Globus pallidus (tissue), 1 donor: ENCODE measurements around the gene IBA57.

Experiments used
- DNase-seq: peaks from one replicate; pipeline ENCODE4 v3.0.0-alpha.2; 2015; ENCODE audit warnings: low spot score

The IBA57 gene

DNA sequence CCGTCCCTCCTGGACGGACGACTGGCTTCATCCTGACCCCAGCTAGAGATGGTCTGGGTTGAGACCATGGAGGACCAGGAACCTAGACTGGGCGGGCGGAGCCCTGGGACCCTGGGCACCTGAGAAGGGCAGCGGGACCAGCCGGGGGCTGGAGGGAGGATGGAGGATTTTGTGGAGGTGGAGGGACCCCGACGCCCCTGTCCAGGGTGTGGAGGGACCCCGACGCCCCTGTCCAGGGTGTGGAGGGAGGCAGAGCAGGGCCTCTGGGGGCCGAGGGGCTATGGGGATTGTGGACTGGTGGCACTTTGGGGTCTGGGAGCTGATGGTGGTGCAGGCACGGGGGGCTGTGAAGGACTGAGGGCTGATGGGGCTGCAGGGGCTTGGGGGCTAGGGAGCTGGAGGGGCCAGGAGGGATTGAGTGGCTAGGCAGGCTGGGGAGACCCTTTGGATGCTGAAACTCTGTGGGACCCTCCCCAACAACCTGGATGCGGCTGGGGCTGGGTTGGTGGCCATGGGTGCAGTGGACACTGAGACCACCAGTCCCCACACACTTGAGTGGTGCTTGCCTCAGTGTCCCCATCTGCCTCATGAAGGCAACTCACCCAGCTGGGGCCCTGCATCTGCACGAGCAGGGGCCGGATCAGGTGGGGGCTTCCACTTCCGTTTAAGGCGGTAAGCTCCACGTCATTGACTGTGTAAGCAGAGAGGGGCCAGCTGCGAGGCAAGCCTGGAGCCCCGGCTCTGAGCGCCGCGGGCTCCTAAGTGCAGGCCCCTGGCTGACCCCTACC lies 8.5 kb upstream of the IBA57 start:
- DNase-seq: no peak

- DNase-seq: no peak
Observed at GRCh38 chr1:228157729-228158126, 7.9 kb upstream of the IBA57 start.

GRCh38 chr1:228158151-228159007 lies 7.2 kb upstream of the IBA57 start:
- no peak for DNase-seq

- DNase-seq: no peak
Observed at GRCh38 chr1:228159008-228159665, 6.5 kb upstream of the IBA57 start.

DNA sequence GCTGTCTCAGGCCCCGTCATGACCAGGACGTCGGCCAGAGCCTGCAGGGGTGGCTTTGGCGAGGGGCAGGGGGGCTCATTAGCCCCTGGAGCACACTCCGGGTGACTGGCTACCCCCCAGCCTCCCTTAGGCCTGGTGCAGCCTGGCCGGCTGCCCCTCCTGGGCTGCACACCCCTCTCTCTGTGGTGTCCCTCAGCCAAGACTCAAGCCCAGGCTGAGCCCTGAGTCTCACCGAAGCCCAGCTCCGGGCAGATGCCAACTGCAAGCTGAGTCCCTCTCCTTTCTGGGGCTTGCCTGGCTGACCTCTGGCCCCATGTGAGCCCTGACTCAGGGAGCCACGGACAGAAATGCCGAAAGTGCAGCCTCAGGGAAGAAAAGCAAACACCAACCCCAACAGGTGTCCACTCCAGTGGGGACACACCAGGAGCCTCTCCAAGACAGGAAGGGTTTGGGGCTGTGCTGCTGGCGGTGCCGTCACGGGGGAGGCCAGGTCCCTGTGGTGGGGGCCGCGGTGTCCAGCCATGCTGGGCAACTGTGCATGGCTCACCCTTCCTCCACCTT lies 5.3 kb upstream of the IBA57 start:
- DNase-seq: no peak

- DNase-seq: no peak
Observed at GRCh38 chr1:228161362-228161761, 4.2 kb upstream of the IBA57 start.

DNA sequence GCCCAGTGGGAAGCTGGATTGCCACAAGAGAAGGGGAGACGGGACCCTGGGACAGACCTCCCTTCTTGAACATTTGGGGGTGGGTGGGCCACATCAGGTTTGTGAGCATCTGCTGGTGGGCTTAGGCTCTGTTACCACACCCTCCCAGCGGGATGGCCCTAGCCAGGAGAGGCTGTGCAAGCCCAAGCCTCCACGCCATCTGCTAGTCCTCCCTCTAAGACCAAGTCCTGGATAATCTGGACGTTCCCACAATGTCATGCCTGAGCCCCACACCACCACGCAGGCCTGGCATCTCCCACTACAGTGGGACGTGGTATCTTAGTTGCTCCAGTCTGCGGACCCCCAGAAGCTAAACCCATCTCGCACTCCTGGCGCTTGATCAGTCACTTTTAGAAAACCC lies 3.7 kb upstream of the IBA57 start:
- DNase-seq: no peak

- DNase-seq: no peak
Observed at GRCh38 chr1:228162286-228163006, 3.2 kb upstream of the IBA57 start.

DNA sequence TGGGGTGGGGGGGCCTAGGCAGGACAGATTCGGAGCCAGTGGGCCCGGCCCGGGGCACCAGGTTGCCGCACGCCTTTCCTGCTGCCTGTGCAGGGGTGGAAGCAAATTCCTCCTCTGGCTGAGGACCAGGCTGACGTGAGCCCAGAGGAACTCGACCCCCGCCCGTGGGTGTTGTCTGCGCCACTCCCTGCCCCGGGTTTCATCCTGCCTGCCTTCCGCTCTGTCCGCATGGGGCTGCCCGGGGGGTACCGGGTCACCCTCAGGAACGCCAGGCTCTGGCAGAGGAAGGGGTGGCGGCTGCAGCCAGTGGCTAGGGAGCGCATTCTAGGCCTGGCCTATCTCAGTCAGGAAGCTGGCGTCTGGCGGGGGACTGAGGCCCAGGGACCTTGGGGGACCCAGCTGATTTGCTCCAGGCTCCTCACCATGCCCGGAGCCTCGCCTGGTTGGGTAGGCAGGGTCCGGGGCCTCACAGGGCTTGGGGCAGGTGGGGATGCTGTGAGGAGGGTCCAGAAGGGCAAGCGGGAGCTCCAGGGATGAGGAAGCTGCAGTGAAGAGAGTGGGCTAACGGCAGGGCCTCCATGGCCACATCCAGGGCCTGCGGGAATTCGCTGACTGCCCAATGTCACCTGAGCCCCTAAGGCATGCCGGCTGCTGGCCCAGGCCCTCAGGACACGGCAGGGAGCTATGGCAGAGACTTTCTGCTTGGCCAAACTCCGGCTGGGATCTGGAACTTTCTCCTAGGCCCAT lies 2.4 kb upstream of the IBA57 start:
- no peak for DNase-seq

DNA sequence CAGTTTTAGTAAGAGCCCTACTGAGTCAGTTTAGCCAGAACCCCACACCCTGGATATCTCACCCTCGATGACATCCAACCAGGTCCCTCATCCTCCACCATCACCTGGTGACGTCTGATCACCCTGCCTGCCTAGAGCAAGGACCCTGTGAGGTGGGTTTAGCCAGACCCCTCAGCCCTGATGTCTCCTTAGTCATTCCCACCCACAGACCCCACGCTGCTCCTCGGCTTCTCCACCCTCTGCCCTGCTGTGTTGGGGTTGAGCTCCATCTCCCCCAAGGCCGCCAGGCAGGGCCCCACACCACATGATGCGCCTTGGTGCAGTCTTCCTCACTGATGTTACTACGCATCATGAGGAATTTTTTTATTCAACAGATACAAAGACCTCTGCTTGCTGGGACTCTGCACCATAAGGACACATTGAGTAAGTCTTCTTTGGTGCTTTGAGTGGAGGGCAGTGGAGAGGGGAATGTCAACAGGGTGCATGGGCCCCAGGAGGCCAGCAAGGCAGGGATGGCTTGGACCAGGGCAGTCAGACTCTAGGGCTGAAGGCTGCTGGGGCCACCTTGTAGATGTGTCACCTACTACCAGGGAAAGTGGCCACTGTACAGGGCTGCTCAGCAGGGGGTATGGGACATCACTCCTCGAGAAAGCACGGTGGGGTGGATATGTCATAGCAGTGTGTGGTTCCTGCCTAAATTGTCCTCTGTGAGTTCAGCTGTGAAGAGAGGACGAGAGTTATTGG lies 1.7 kb upstream of the IBA57 start:
- no peak for DNase-seq

- no peak for DNase-seq
Observed at GRCh38 chr1:228164561-228165371, 838 bp upstream of the IBA57 start.

- DNase-seq: peak; percentile 81
Observed at GRCh38 chr1:228166170-228166936, 749 bp downstream of the IBA57 start.

GRCh38 chr1:228168563-228169270 lies 3.1 kb downstream of the IBA57 start:
- no peak for DNase-seq

DNA sequence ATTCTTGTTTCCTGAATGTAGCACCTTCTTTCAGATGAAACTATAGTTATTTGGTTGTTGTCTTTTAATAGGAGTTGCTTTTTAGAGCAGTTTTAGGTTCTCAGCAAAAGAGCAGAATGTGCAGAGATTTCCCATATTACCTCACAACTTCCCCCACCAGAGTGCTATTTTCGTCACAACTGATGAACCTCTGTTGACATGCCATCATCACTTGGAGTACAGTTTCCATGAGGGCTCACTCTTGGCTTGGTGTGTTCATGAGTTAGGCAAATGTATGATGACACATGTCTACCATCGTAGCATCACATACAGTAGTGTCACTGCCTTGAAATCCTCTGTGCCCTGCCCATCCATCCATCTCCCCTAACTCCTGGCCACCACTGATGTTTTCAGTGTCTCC lies 3.7 kb downstream of the IBA57 start:
- DNase-seq: no peak

DNA sequence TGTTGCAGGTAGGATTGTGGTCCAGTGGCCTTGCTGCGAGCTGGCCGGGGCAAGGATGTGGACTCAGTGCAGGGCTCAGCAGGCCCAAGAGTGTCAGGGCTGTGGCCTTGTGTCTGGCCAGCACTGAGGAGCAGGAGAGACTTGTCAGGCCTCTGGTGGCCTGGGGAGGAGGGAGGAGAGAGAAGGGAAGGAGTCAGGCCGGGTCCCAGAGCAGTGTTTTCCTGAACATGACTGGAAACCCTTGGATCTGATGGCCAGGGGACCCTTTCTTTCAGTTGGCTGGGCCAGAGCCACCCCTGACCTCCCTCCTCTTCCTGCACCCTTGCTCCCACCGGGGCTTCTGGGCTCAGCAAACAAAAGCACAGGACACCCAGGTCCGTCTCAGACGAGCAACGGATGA lies 5.1 kb downstream of the IBA57 start:
- no peak for DNase-seq

DNA sequence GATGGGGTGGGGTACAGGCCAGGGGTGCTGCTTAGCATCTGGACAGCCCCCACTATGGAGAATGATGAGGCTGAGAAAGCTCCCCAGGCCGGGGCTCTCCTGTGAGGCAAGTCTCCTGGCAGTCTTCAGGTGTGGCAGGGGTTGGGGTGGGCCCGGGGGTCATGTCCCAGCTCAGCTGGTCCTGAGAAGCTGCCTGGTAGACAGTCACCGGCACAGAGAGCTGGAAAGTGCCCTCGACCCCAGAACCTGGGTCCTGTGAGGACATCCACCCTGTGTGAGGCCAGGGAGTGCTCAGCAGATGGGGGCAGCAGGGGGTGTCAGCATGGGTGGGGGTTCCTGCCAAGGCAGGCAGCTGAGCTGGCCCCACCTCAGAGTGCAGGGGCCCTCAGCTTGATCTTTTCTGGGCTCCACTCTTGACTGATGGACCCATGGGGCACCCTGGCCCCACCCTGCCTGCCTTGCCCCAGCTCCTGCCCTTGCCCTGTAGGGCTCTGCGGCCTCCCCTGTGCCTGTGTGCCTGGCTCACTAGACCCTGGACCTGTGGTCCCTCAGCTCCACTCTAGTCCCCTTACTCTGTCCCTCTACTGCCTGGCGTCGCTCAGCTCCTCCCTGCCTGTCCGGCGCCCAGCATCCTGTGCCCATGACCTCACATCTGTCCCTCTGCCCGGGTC lies 5.8 kb downstream of the IBA57 start:
- DNase-seq: no peak
